ENCODE data around the gene PRG2.

The PRG2 gene, protein sequence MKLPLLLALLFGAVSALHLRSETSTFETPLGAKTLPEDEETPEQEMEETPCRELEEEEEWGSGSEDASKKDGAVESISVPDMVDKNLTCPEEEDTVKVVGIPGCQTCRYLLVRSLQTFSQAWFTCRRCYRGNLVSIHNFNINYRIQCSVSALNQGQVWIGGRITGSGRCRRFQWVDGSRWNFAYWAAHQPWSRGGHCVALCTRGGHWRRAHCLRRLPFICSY

DNA sequence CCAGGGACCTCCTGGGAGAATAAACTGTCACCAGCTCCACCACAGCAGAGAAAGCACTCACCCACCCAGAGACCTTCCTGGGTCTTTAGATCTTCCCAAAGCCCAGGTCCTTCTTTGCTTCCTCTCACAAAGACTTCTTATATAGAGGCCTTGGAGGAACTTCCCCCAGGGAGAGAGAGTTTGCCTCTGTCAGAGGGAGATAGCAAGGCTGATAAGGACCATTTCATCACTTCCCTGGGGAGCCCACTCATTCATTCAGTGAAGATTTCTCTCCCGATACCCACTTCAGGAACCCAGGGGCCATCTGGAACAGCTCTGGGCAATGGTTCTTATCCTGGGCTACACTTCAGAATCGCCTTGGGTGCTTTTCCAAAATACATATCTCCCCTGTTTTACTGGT, at the start of gene PRG2:
PRG2 (minus strand) TSS at position 116 of the 400 bp plus-strand sequence. CDS start 706 bp downstream, outside the sequence.
- no peak for DNase-seq
- no peak within 1 kb of the TSS for H3K27ac Mint-ChIP-seq
- CTCF ChIA-PET, result no interaction called here
- peaks cover 4% of the 10 kb centered on the region for H3K27me3 Mint-ChIP-seq
- H3K4me3 Mint-ChIP-seq, result no peak within 1 kb of the TSS
- no peaks in the 10 kb centered on the region for H3K9me3 Mint-ChIP-seq
- H3K36me3 Mint-ChIP-seq, result no peaks in the 10 kb centered on the region
- H3K4me1 Mint-ChIP-seq, result no peaks in the 10 kb centered on the region

DNA sequence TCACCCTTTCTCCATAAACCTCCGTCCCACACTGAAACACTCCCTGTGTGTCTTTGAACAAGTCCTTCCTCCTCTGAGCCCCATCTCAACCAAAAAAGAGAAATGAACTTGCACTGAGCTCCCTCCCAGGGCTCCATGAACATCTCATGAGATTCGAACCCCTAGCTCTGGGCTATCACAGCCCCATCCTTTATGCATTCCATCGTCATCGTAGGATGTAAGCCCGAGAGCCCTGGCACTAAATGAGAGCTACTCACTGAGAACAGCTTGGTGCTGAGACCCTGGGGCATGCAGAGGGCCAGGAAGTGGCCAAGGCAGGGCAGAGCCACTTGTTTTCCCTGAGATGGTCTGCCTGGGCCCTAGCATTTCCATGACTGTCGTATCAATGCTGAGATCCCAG, 49.3 kb upstream of the PRG2 start:
- H3K36me3 Mint-ChIP-seq, result no peaks in the 10 kb centered on the region
- H3K27me3 Mint-ChIP-seq, result peaks cover 27% of the 10 kb centered on the region
- no peaks in the 10 kb centered on the region for H3K9me3 Mint-ChIP-seq
- no peaks in the 10 kb centered on the region for H3K4me1 Mint-ChIP-seq
- no peak for DNase-seq
- CTCF ChIA-PET, result interaction anchor here (1.7 kb wide), 1 partner anchor 34 kb away, joined by 3 read pairs; no protein-coding TSS in a partner anchor
- no peak overlapping the region for H3K27ac Mint-ChIP-seq
- no peak overlapping the region for H3K4me3 Mint-ChIP-seq

DNA sequence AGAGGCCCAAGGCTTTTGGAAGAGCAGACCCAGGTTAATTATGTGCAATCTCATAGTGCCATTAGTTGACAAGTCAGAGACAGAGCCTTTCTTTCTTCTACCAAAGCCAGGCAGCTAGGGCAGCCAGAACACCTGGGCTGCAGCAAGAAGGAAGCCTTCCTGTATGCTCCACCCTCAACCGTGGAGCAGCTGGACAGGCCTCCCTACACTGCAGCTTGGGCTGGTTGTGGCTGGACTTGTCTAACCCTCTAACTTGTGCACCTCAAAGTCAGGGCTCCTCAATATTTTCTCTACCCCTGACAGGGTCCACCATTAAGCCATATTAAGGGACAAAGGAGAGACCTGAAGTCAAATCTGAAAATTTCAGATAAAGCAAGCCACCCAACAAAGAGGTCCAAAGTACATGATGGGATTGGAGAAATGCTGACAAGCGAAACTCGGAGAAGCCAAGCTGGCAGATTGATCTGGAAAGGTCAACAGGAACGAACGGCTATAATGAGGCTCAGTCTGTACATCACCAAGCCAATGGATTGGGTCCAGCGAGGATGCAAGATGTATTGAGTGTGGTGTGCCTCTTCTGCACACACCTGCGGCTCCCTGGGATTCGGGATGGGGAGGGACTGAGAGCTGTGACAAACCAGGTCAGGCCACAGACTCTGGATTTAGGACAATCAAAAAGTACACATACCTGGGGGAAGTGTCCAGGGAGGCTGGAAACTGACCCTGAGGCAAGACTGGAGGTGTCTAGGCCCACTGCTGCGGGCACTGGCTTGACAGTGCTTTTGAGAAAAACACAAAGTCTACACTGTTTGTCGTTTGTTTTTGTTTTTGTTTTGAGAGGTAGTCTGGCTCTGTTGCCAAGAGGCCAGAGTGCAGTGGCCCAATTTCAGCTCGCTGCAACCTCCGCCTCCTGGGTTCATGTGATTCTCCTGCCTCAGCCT, 48.2 kb upstream of the PRG2 start:
- CTCF ChIA-PET, result interaction anchor here (0.6 to 1.7 kb wide), 2 partner anchors 32 to 43 kb away, joined by 3 read pairs; no protein-coding TSS in a partner anchor
- H3K4me1 Mint-ChIP-seq, result no peaks in the 10 kb centered on the region

DNA sequence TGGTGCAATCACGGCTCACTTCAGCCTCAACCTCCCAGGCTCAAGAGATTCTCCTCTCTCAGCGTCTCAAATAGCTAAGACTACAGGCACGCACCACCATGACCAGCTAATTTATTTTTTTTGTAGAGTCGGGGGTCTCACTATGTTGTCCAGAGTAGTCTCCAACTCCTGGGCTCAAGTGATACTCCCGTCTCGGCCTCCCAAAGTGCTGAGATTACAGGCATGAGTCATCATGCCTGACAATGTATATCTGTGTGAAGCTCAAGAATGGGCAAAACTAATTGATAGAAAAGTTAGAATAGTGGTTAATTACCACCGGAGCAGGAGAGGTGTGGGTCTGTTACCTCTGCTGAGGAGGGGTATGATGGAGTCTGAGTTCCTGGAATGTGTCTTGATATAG, 45.6 kb upstream of the PRG2 start:
- H3K4me3 Mint-ChIP-seq, result no peak overlapping the region
- H3K9me3 Mint-ChIP-seq, result no peaks in the 10 kb centered on the region
- peaks cover 32% of the 10 kb centered on the region for H3K27me3 Mint-ChIP-seq
- H3K36me3 Mint-ChIP-seq, result no peaks in the 10 kb centered on the region
- no peak overlapping the region for H3K27ac Mint-ChIP-seq
- no peak for DNase-seq
- H3K4me1 Mint-ChIP-seq, result no peaks in the 10 kb centered on the region
- CTCF ChIA-PET, result interaction anchor here (1.0 to 2.1 kb wide), 3 partner anchors 8 to 57 kb away, joined by 3 to 11 read pairs (median 3); no protein-coding TSS in a partner anchor

More for the DNA sequence above, 48.2 kb upstream of the PRG2 start:
- Mint-ChIP-seq H3K4me3 (no peak overlapping the region), H3K27me3 (peaks cover 27% of the 10 kb centered on the region), H3K9me3 (no peaks in the 10 kb centered on the region), H3K27ac (no peak overlapping the region), H3K36me3 (no peaks in the 10 kb centered on the region)
- no peak for DNase-seq

DNA sequence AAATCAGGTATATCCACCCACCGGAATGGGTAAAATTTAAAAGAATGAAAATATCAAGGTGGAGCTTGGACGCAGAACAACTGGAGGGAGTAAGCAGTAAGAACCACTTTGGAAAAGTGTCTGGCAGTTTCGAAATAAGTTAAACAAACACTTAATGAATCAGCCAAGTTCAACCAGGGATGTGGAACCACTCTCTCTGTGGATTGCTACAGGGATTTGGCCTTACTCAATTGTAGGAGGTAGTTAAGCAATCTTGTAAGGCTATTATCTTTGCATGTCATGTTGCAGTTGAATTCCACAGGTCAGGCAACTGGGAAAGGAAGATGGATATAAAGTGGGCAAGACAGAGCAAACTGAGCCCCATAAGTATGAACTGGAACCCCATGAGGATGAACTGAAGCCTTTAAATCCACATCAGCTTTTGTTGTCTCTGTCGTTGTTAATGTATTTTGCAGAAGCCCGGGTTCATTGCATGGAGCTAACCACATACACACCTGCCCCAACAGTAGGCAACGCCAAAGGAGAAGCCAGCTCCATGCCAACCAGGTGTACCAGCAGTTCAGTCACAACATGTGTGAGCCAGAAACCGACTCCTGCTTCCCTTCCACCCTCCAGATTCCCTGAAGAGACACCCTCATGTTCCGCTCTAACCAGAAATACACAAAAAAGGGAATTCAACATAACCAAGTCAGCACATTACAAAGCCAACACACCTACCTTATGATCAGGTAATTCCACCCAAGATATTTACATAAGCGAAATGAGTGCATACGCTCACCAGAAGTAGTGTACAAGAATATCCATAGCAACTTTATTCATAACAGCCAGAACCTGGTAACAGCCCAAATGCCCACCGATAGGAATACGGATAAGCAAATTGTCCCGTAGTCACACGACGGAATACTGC, 44.4 kb upstream of the PRG2 start:
- H3K36me3 Mint-ChIP-seq, result no peaks in the 10 kb centered on the region
- H3K27ac Mint-ChIP-seq, result no peak overlapping the region

DNA sequence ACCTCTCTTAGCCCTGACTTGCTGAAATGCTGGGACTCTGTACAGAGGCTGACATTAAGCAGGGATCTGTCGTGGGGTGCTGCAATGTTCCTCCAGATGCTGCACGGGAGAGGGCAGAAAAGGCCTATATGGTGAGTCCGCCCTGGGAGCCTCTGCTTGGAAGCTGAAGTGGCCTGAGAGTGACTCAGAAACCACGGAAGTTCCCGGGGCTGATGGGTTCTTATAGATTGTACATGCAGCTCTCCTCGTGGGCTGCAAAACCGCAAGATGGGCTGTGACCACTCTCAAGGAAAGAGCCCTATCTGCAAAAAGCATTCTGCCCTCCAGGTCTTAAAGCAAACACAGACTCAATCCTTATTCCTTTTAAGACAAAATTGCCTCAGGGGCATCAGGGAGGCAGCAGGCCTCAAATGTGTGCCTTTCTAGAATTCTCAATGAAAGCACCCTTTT, 42.3 kb upstream of the PRG2 start:
- CTCF ChIA-PET, result interaction anchor here (3.4 kb wide), 1 partner anchor 25 kb away, joined by 21 read pairs; no protein-coding TSS in a partner anchor
- DNase-seq, result no peak
- H3K27me3 Mint-ChIP-seq, result peaks cover 29% of the 10 kb centered on the region

More for the DNA sequence above, 44.4 kb upstream of the PRG2 start:
- H3K9me3 Mint-ChIP-seq, result no peaks in the 10 kb centered on the region
- H3K4me1 Mint-ChIP-seq, result no peaks in the 10 kb centered on the region
- H3K27me3 Mint-ChIP-seq, result peaks cover 30% of the 10 kb centered on the region
- no peak overlapping the region for H3K4me3 Mint-ChIP-seq
- CTCF ChIA-PET, result interaction anchor here (0.8 to 3.4 kb wide), 3 partner anchors 23 to 58 kb away, joined by 3 to 21 read pairs (median 3); no protein-coding TSS in a partner anchor
- no peak for DNase-seq

DNA sequence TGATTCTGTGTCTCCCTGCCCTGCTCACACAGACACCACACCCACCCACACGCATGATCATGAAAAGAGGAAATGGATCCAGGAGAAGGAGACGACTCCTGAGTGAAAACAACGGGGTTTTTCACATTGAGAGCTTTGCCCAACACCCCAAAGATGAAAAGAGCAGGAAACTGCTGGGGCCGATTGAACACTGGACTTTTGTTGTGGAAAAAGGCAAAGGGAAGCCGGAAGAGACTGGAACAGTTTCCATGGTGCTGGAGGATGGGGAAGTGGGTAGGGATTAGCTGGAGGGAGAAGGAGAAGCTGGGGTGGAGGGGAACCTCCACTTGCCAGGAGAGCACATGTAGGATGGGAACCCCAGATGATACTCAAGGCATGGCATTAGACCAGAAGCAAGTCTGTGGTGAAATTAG, 41.7 kb upstream of the PRG2 start:
- no peaks in the 10 kb centered on the region for H3K36me3 Mint-ChIP-seq
- no peak for DNase-seq
- CTCF ChIA-PET, result interaction anchor here (3.4 kb wide), 1 partner anchor 25 kb away, joined by 21 read pairs; no protein-coding TSS in a partner anchor
- H3K4me3 Mint-ChIP-seq, result no peak overlapping the region
- H3K9me3 Mint-ChIP-seq, result no peaks in the 10 kb centered on the region
- H3K27me3 Mint-ChIP-seq, result peaks cover 29% of the 10 kb centered on the region
- H3K27ac Mint-ChIP-seq, result no peak overlapping the region
- H3K4me1 Mint-ChIP-seq, result peaks cover 6% of the 10 kb centered on the region

More for the DNA sequence above, 42.3 kb upstream of the PRG2 start:
- Mint-ChIP-seq H3K27ac (no peak overlapping the region), H3K4me3 (no peak overlapping the region), H3K9me3 (no peaks in the 10 kb centered on the region), H3K36me3 (no peaks in the 10 kb centered on the region), H3K4me1 (peaks cover under 1% of the 10 kb centered on the region)

DNA sequence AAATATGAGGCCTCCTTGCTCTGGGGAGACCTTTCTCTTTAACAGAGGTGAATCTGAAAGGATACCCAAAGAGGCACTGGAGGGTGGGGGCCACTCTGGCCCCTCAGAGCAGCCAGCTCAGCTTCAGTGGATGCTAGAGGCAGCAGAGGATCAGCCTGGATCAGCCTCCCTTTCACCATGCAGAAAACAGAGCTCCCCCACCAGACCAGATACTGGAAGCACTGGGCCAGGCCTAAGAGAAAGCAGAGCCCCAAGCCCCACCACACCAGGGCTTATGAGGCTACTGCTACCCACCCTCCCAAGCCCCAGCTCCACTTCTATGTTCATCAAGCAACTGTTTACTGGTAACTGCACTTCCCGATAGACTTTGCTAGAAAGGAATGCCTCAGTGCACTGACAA, 40.5 kb upstream of the PRG2 start:
- no peak overlapping the region for H3K27ac Mint-ChIP-seq
- H3K9me3 Mint-ChIP-seq, result no peaks in the 10 kb centered on the region
- peaks cover 26% of the 10 kb centered on the region for H3K27me3 Mint-ChIP-seq
- no peak overlapping the region for H3K4me3 Mint-ChIP-seq
- H3K36me3 Mint-ChIP-seq, result peaks cover 5% of the 10 kb centered on the region
- peaks cover 16% of the 10 kb centered on the region for H3K4me1 Mint-ChIP-seq
- no peak for DNase-seq
- CTCF ChIA-PET, result interaction anchor here (1.3 to 1.6 kb wide), 2 partner anchors 27 to 85 kb away, joined by 5 to 10 read pairs; no protein-coding TSS in a partner anchor

DNA sequence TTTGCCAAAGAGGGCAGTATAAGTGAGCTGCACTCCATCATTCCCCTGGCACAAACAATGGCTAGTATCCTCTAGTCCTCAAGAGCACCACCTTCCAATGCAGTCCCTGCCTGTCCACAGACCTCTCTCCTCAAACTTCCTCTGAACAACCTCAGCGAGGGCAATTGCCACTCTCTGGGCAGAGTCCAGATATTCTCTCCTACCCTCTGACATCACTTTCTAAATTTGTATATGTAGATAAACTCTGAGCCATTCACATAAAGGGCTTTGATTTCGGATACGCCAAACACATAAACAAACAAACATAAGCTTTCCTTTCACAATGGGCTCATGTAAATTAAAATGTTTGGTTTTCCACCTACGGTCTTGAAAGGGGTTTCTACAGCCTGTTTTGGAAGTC, 39.5 kb upstream of the PRG2 start:
- Mint-ChIP-seq H3K9me3 (no peaks in the 10 kb centered on the region), H3K27me3 (peaks cover 22% of the 10 kb centered on the region), H3K4me1 (peaks cover 26% of the 10 kb centered on the region), H3K27ac (no peak overlapping the region), H3K4me3 (no peak overlapping the region), H3K36me3 (peaks cover 10% of the 10 kb centered on the region)
- DNase-seq, result no peak
- CTCF ChIA-PET, result interaction anchor here (0.9 to 1.6 kb wide), 3 partner anchors 14 to 62 kb away, joined by 4 to 10 read pairs (median 4); no protein-coding TSS in a partner anchor

DNA sequence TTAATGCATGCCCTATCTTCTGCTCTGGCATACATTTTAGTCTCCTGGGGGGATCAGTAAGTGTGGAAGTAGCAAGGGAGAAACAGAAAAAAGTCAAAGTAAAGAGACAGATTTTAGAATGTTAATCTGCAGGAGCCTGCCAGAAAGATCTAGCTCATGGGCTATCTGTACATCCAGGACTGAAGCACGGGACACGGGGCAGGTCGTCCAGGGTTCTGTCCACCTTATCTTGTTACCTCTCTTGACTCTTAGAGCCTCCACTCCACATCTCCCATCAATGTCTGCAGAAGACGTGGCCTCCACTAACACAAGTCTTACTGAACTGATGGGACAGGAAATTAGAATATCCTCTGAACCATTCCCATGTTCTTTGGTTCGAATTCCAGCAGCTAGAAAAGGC, 38.2 kb upstream of the PRG2 start:
- peaks cover 22% of the 10 kb centered on the region for H3K36me3 Mint-ChIP-seq
- H3K9me3 Mint-ChIP-seq, result no peaks in the 10 kb centered on the region
- DNase-seq, result no peak
- CTCF ChIA-PET, result interaction anchor here (1.6 kb wide), 1 partner anchor 65 kb away, joined by 6 read pairs; no protein-coding TSS in a partner anchor
- H3K27me3 Mint-ChIP-seq, result peaks cover 22% of the 10 kb centered on the region
- H3K4me1 Mint-ChIP-seq, result peaks cover 39% of the 10 kb centered on the region
- H3K27ac Mint-ChIP-seq, result no peak overlapping the region
- no peak overlapping the region for H3K4me3 Mint-ChIP-seq

DNA sequence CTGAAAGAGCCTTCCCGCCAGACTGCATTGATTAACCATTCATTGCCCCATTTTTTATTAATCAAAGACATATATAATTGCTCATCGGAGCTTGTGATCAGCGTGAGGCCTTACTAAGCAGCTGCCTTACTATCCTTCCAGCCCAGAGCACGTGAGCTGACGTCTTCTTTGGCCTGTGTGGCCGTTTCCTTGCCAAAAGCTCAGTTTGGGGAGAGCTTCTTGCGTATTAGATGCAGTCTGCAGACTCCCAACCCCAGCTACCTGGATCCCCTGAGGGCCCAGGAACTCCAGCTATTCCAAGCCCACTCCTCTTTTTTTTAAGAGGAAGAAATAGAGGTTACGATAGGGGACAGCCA, 37.3 kb upstream of the PRG2 start:
- CTCF ChIA-PET, result interaction anchor here (0.6 to 2.1 kb wide), 6 partner anchors 8 to 100 kb away, joined by 3 to 6 read pairs (median 4); no protein-coding TSS in a partner anchor
- peak overlapping the region; percentile 91 for H3K4me3 Mint-ChIP-seq
- H3K27ac Mint-ChIP-seq, result peak overlapping the region; percentile 34
- peaks cover 22% of the 10 kb centered on the region for H3K27me3 Mint-ChIP-seq
- peaks cover 30% of the 10 kb centered on the region for H3K36me3 Mint-ChIP-seq
- DNase-seq, result no peak
- H3K4me1 Mint-ChIP-seq, result peaks cover 48% of the 10 kb centered on the region
- H3K9me3 Mint-ChIP-seq, result no peaks in the 10 kb centered on the region

DNA sequence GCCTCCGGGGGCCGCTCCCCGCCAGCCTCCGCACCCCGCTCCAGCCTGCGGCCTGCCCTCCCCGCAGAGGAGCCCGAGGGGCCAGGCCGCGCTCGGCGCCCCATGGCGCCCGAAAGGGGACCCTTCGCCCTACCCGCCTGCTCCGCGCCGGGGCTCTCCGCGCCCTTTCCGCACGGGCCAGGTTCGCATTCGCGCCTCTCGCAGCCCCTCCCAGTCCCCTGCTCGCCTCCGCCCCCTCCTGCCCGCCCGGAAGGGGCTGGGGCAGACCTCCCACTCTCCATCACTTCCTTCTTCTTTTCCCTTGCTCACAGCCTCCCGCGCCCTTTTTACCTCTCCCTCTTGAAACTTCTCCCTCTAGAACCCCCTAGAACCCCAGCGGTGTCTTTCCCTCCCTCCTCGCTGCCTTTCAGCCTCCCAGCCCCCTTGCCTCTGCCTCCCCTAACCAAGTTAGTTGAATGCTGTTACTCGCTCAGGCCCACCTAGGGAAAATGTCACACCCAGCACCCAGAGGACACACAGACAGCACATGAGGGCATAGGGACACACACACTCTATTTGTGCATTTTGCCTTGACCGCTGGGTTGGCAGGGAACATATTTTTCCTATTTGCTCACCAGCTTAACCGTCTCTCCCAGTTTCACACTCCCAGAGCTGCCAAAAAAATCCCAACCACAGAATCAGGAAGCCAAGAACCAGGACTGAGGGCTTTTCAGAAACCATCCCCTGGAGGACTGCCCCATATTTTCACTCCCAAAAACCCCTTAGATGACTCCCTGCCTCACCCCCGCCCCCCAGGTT, 36.7 kb upstream of the PRG2 start, which contains the start of gene SLC43A3:
SLC43A3 (minus strand) TSS at position 193 of the 798 bp plus-strand sequence. CDS start 949 bp downstream, outside the sequence.
- H3K36me3 Mint-ChIP-seq, result peaks cover 36% of the 10 kb centered on the region
- H3K4me1 Mint-ChIP-seq, result peaks cover 53% of the 10 kb centered on the region
- no peaks in the 10 kb centered on the region for H3K9me3 Mint-ChIP-seq
- peaks cover 19% of the 10 kb centered on the region for H3K27me3 Mint-ChIP-seq
- peak within 1 kb of the TSS; percentile 91 for H3K4me3 Mint-ChIP-seq
- peak within 1 kb of the TSS; percentile 96 for H3K27ac Mint-ChIP-seq
- peak; percentile 84 for DNase-seq
- CTCF ChIA-PET, result interaction anchor here (0.8 to 2.1 kb wide), 6 partner anchors 9 to 81 kb away, joined by 3 to 7 read pairs (median 5); no protein-coding TSS in a partner anchor
